HepG2 (cell line): ENCODE results near the gene CRB1. TPM values are rescaled to one million over a fixed set of nuclear protein-coding genes. Genes with fewer than 3 reads are reported as not detected.

ENCODE experiments used
- ATAC-seq: fragments of 200-7000 bp; cut with Tn5 transposase; 3 replicates; pipeline ENCODE4 v1.9.1; 2020; ENCODE audit warnings: mild to moderate bottlenecking, moderate library complexity
- BruUV-seq: library from RNA; stranded (reverse); fragments of 400-500 nt; replicated peaks from 2 replicates; lab custom pipeline; 2021; lab: Mats Ljungman, UMichigan
- CTCF ChIA-PET: fragments of 300-600 bp; formaldehyde crosslinking; extraction: SDS; loops from one replicate; lab custom pipeline; 2021; ENCODE audit warnings: low total read pairs, inconsistent platforms, low intra/inter-chr PET ratio; lab: Yijun Ruan, JAX
- POLR2A ChIA-PET: fragments of 350-600 bp; sonication (Branson Sonifier 250); formaldehyde crosslinking; loops from one replicate; lab custom pipeline; 2020; ENCODE audit warnings: antibody characterized with exemption, inconsistent platforms; lab: Yijun Ruan, JAX
- DNase-seq: peaks from one replicate; pipeline ENCODE4 v3.0.0-alpha.2; 2015; ENCODE audit warnings: low spot score
- FAIRE-seq: peaks from 3 replicates; lab custom pipeline; 2011; peaks lifted over from hg19 to GRCh38; lab: Jason Lieb, UNC
- H2AFZ ChIP-seq: one replicate; pipeline ENCODE4 v1.6.1; 2011; ENCODE audit warnings: low read length, inconsistent platforms
- H3K27ac ChIP-seq: fragments of 300-600 bp; 3 replicates; pipeline ENCODE4 v1.8.0; 2011; ENCODE audit warnings: mixed run types, mild to moderate bottlenecking, mixed read lengths, low read length, inconsistent platforms; ENCODE audit not compliant: insufficient read depth; ENCODE audit errors: extremely low read length
- H3K27me3 ChIP-seq, 2 experiments: fragments of 200-600 bp in 1 of 2; 2 replicates in 1 of 2; 3 replicates in 1 of 2; pipeline versions ENCODE4 v1.6.0 to v1.8.0; 2011; ENCODE audit warnings: low read length in 2 of 2, mild to moderate bottlenecking in 2 of 2, moderate library complexity in 2 of 2, inconsistent platforms in 1 of 2; ENCODE audit not compliant: insufficient read depth in 2 of 2, control insufficient read depth in 1 of 2
- H3K36me3 ChIP-seq, 2 experiments: fragments of 200-600 bp in 1 of 2; replicated peaks in 1 of 2; 2 replicates in 1 of 2; 3 replicates in 1 of 2; pipeline versions ENCODE4 v1.5.1 to v1.8.0; 2011; ENCODE audit warnings: low read length in 2 of 2, inconsistent platforms in 1 of 2; ENCODE audit not compliant: insufficient read depth in 2 of 2, control insufficient read depth in 1 of 2
- H3K4me1 ChIP-seq: 2 replicates; pipeline ENCODE4 v1.5.1; 2012; ENCODE audit warnings: low read length, inconsistent platforms; ENCODE audit not compliant: insufficient read depth
- H3K4me2 ChIP-seq: 2 replicates; pipeline ENCODE4 v1.6.0; 2011; ENCODE audit warnings: low read depth, low read length, inconsistent platforms
- H3K4me3 ChIP-seq, 3 experiments: fragments of 200-600 bp in 1 of 3; sonication (generic), shearing (Covaris generic) in 1 of 3; replicated peaks in 1 of 3; 2 replicates each; pipeline ENCODE4 v1.5.1; 2011 to 2016; ENCODE audit warnings: low read length in 3 of 3, inconsistent platforms in 2 of 3, low read depth in 2 of 3, mild to moderate bottlenecking in 2 of 3, control low read depth in 1 of 3, mixed read lengths in 1 of 3; ENCODE audit not compliant: insufficient read depth in 1 of 3
- H3K79me2 ChIP-seq: one replicate; pipeline ENCODE4 v1.6.1; 2011; ENCODE audit warnings: low read length, inconsistent platforms; ENCODE audit not compliant: insufficient read depth
- H3K9ac ChIP-seq: 2 replicates; pipeline ENCODE4 v1.6.0; 2011; ENCODE audit warnings: mild to moderate bottlenecking, low read depth, low read length, inconsistent platforms; ENCODE audit not compliant: insufficient read depth
- H3K9me3 ChIP-seq: 2 replicates; pipeline ENCODE4 v1.5.1; 2012; ENCODE audit warnings: mild to moderate bottlenecking, low read length
- H4K20me1 ChIP-seq: 2 replicates; pipeline ENCODE4 v1.6.0; 2011; ENCODE audit warnings: inconsistent platforms, mild to moderate bottlenecking, low read length, moderate library complexity; ENCODE audit not compliant: insufficient read depth
- CCAR2 ChIP-seq: fragments of 200-400 bp; formaldehyde crosslinking; optimal IDR thresholded peaks from 2 replicates; pipeline ENCODE3; 2018; ENCODE audit warnings: low read depth, mild to moderate bottlenecking, low read length, moderate library complexity
- DNMT3B ChIP-seq: conservative IDR thresholded peaks from 2 replicates; pipeline ENCODE4 v1.6.1; 2016; ENCODE audit warnings: missing biosample characterization, control low read depth
- GABPA ChIP-seq, 2 experiments: IDR thresholded peaks; 2 replicates each; pipeline ENCODE4 v1.6.1; 2011 to 2016; ENCODE audit warnings: low read depth in 2 of 2, low read length in 1 of 2, missing biosample characterization in 1 of 2, missing genetic modification characterization in 1 of 2
- HNRNPUL1 ChIP-seq: fragments of 200-400 bp; formaldehyde crosslinking; IDR thresholded peaks from 2 replicates; pipeline ENCODE4 v1.6.1; 2017; ENCODE audit warnings: low read depth, mild to moderate bottlenecking, low read length, moderate library complexity
- IKZF1 ChIP-seq: fragments of 450-650 bp; IDR thresholded peaks from 2 replicates; pipeline ENCODE4 v1.7.1; 2016
- PRMT3 ChIP-seq: sonication (generic); formaldehyde crosslinking; IDR thresholded peaks from 2 replicates; pipeline ENCODE4 v1.8.1; 2022; ENCODE audit warnings: low read depth, mild to moderate bottlenecking, moderate library complexity, missing genetic modification reagents, borderline replicate concordance
- SMAD3 ChIP-seq: sonication (generic); formaldehyde crosslinking; IDR thresholded peaks from 2 replicates; pipeline ENCODE4 v1.4.0; 2020; ENCODE audit warnings: missing genetic modification reagents
- SSRP1 ChIP-seq: IDR thresholded peaks from 2 replicates; pipeline ENCODE4 v1.6.1; 2016; ENCODE audit warnings: control low read depth
- TEAD3 ChIP-seq: optimal IDR thresholded peaks from 2 replicates; pipeline ENCODE3; 2016; ENCODE audit warnings: borderline replicate concordance
- ZNF124 ChIP-seq: sonication (generic); formaldehyde crosslinking; IDR thresholded peaks from 2 replicates; pipeline ENCODE4 v1.4.0; 2020; ENCODE audit warnings: missing genetic modification reagents
- ZNF225 ChIP-seq: sonication (generic); formaldehyde crosslinking; IDR thresholded peaks from 2 replicates; pipeline ENCODE4 v1.4.0; 2020; ENCODE audit warnings: mild to moderate bottlenecking, missing genetic modification reagents
- ZNF251 ChIP-seq: sonication (generic); formaldehyde crosslinking; IDR thresholded peaks from 2 replicates; pipeline ENCODE4 v1.9.0; 2021; ENCODE audit warnings: mild to moderate bottlenecking, missing genetic modification reagents
- ZNF329 ChIP-seq: sonication (generic); formaldehyde crosslinking; IDR thresholded peaks from 2 replicates; pipeline ENCODE4 v1.9.0; 2021; ENCODE audit warnings: low read depth, mild to moderate bottlenecking, missing genetic modification reagents
- ZNF768 ChIP-seq: sonication (generic); formaldehyde crosslinking; IDR thresholded peaks from 2 replicates; pipeline ENCODE4 v1.4.0; 2020; ENCODE audit warnings: missing genetic modification reagents
- WGBS: methylation state at CpG from one replicate; pipeline ENCODE4 v1.1.6; 2017; ENCODE audit warnings: low lambda C conversion rate; 5-methylcytosine and 5-hydroxymethylcytosine counted together
- in situ Hi-C: cut with HindIII; loops from 2 replicates; pipeline ENCODE4 v1.10.0; 2017; ENCODE audit warnings: low pct_unique_long_range_greater_than_20kb; ENCODE audit not compliant: extremely low pct_ligation_motif_present
- intact Hi-C: fragments of 100-400 bp; cut with micrococcal nuclease; formaldehyde crosslinking; loops from one replicate; pipeline ENCODE4 v1.10.0; 2022; ENCODE audit not compliant: unreplicated experiment
- polyA plus RNA-seq, 8 experiments: library from polyadenylated mRNA; depleted of rRNA in 3 of 8; stranded (reverse) in 7 of 8; unstranded in 1 of 8; fragments of >200 nt; fragmentation: Illumina TruSeq in 4 of 8; extraction: Trizol in 4 of 8; gene quantifications; 2 replicates each; pipeline versions ENCODE4 v1.2.1 to v1.2.3, GENCODE V29; 2011 to 2016; ENCODE audit warnings: low read depth in 4 of 8, missing spikeins in 1 of 8, mixed read lengths in 1 of 8; ENCODE audit not compliant: insufficient read depth in 1 of 8
- total RNA-seq, 5 experiments: library from RNA; depleted of rRNA; stranded (reverse); fragments of >200 nt; fragmentation: Illumina TruSeq; extraction: Trizol; gene quantifications; 2 replicates each; pipeline ENCODE4 v1.2.3, GENCODE V29; 2016; ENCODE audit warnings: low read depth in 1 of 5
- TF ChIP-seq, protein P1 (sequence below): sonication (generic); formaldehyde crosslinking; IDR thresholded peaks from 2 replicates; pipeline ENCODE4 v1.5.1; 2020; ENCODE audit warnings: mild to moderate bottlenecking, missing genetic modification reagents, moderate library complexity
- TF ChIP-seq, protein P2 (sequence below): sonication (generic); formaldehyde crosslinking; IDR thresholded peaks from 2 replicates; pipeline ENCODE4 v1.4.0; 2020; ENCODE audit warnings: missing genetic modification reagents

CRB1 gene
- total and polyA plus RNA-seq, 2 of the 13 experiments (the other 11 are each of a cell fraction or from before 2014, with no cell fraction given), result 0.01 TPM; not detected in 1

DNA sequence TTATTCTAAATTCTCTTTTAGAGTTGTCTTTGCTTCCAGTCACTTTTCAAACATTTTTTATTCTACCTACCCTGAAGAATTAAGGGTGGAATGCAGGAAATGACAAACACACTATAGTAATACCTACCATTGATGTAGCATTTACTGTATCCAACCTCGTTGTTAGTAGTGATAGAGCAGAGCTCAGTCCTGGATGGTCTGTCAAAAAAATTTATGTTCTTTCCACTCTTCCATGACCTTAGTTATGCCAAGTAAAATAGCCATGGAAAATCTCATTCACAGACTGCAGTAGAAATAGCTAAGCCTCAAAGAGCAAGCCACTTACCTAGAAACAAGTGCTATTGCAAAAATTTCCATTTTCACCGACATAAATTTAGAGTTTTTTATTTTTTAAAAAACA, 74.6 kb downstream of the CRB1 start:
- Histone ChIP-seq H3K27me3 (no peaks in the 10 kb centered on the region; a peak in 1 of 5 replicates), H3K9ac (no peak overlapping the region), H3K4me2 (no peak overlapping the region), H3K36me3 (no peaks in the 10 kb centered on the region), H3K79me2 (no peaks in the 10 kb centered on the region), H2AFZ (no peak overlapping the region), H3K4me3 (no peak overlapping the region), H3K4me1 (no peaks in the 10 kb centered on the region), H4K20me1 (no peaks in the 10 kb centered on the region), H3K9me3 (no peaks in the 10 kb centered on the region), H3K27ac (no peak overlapping the region)
- ATAC-seq, result no peak
- ChIA-PET POLR2A (no interaction called here), CTCF (no interaction called here)
- in situ Hi-C loops, result no loop called here
- no peak for TF ChIP-seq ZNF768
- no peak for TF ChIP-seq IKZF1
- TF ChIP-seq, protein P1, sequence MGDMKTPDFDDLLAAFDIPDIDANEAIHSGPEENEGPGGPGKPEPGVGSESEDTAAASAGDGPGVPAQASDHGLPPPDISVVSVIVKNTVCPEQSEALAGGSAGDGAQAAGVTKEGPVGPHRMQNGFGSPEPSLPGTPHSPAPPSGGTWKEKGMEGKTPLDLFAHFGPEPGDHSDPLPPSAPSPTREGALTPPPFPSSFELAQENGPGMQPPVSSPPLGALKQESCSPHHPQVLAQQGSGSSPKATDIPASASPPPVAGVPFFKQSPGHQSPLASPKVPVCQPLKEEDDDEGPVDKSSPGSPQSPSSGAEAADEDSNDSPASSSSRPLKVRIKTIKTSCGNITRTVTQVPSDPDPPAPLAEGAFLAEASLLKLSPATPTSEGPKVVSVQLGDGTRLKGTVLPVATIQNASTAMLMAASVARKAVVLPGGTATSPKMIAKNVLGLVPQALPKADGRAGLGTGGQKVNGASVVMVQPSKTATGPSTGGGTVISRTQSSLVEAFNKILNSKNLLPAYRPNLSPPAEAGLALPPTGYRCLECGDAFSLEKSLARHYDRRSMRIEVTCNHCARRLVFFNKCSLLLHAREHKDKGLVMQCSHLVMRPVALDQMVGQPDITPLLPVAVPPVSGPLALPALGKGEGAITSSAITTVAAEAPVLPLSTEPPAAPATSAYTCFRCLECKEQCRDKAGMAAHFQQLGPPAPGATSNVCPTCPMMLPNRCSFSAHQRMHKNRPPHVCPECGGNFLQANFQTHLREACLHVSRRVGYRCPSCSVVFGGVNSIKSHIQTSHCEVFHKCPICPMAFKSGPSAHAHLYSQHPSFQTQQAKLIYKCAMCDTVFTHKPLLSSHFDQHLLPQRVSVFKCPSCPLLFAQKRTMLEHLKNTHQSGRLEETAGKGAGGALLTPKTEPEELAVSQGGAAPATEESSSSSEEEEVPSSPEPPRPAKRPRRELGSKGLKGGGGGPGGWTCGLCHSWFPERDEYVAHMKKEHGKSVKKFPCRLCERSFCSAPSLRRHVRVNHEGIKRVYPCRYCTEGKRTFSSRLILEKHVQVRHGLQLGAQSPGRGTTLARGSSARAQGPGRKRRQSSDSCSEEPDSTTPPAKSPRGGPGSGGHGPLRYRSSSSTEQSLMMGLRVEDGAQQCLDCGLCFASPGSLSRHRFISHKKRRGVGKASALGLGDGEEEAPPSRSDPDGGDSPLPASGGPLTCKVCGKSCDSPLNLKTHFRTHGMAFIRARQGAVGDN (CRISPR knock-in tag), result no peak
- no peak for TF ChIP-seq GABPA (IDR thresholded peaks at IDR 0.05; ENCODE audit: low read depth, low read length)
- TF ChIP-seq GABPA (CRISPR knock-in tag; IDR thresholded peaks at IDR 0.05; ENCODE audit: low read depth), result no peak
- TF ChIP-seq SSRP1 (CRISPR knock-in tag), result no peak
- no peak for TF ChIP-seq HNRNPUL1
- no peak for TF ChIP-seq ZNF225
- no peak for TF ChIP-seq ZNF124 (CRISPR knock-in tag)
- no peak for TF ChIP-seq CCAR2
- no peak for TF ChIP-seq DNMT3B
- no peak for TF ChIP-seq SMAD3 (CRISPR knock-in tag)
- TF ChIP-seq PRMT3, result no peak
- no peak for TF ChIP-seq ZNF251 (CRISPR knock-in tag)
- no peak for TF ChIP-seq ZNF329 (CRISPR knock-in tag)
- TF ChIP-seq TEAD3 (CRISPR knock-in tag), result no peak
- TF ChIP-seq, protein P2, sequence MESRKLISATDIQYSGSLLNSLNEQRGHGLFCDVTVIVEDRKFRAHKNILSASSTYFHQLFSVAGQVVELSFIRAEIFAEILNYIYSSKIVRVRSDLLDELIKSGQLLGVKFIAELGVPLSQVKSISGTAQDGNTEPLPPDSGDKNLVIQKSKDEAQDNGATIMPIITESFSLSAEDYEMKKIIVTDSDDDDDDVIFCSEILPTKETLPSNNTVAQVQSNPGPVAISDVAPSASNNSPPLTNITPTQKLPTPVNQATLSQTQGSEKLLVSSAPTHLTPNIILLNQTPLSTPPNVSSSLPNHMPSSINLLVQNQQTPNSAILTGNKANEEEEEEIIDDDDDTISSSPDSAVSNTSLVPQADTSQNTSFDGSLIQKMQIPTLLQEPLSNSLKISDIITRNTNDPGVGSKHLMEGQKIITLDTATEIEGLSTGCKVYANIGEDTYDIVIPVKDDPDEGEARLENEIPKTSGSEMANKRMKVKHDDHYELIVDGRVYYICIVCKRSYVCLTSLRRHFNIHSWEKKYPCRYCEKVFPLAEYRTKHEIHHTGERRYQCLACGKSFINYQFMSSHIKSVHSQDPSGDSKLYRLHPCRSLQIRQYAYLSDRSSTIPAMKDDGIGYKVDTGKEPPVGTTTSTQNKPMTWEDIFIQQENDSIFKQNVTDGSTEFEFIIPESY (CRISPR knock-in tag), result no peak
- 24% methylated on average over 2 of the region's 2 CpGs for WGBS
- BruUV-seq, result no TSS peak
- FAIRE-seq, result no peak
- intact Hi-C loops, result no loop called here
- no peak for DNase-seq
